ENCODE data around the gene RPS25.

DNA sequence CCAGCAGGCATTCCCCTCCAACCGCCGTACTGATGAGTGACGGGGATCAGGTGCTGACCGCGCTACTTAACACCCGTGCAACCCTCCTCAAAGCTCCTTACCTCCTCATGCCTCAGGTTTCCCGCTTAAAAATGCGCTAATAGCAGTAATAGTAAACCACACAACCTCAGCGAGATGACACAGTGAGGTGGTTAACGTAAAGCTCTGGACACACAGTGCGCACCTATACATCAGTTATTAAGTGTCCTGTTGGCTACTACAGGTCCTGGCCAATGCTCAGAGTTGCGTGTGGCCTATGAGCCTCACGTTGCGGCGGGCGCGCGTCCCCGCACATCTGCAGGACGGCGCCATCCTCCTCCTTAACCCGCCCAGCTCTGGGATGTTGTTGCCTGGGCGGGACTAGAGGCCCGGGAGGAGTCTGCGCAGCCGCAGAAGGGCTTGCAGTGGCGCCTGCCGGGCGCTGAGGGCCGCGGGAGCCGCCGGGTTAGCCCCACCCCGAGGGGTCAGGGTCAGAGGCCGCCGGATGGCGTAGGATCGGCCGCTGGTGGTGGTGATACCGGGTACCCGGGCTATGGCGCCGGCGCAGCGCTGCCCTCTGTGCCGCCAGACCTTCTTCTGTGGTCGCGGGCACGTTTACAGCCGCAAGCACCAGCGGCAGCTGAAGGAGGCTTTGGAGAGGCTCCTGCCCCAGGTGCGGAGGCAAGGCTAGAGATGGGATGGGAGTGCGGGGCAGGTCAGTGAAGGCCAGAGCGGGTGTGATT lies 20.3 kb downstream of the RPS25 start, which contains the start of gene CENATAC:
- no peak for TF ChIP-seq ZNF70 (CRISPR knock-in tag; IDR thresholded peaks at IDR 0.05)
- TF ChIP-seq, protein P1, sequence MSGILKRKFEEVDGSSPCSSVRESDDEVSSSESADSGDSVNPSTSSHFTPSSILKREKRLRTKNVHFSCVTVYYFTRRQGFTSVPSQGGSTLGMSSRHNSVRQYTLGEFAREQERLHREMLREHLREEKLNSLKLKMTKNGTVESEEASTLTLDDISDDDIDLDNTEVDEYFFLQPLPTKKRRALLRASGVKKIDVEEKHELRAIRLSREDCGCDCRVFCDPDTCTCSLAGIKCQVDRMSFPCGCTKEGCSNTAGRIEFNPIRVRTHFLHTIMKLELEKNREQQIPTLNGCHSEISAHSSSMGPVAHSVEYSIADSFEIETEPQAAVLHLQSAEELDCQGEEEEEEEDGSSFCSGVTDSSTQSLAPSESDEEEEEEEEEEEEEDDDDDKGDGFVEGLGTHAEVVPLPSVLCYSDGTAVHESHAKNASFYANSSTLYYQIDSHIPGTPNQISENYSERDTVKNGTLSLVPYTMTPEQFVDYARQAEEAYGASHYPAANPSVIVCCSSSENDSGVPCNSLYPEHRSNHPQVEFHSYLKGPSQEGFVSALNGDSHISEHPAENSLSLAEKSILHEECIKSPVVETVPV (CRISPR knock-in tag; IDR thresholded peaks at IDR 0.05), result no peak
- no peak for TF ChIP-seq BACH2 (CRISPR knock-in tag; IDR thresholded peaks at IDR 0.05; ENCODE audit: borderline replicate concordance)
- TF ChIP-seq, protein P2, sequence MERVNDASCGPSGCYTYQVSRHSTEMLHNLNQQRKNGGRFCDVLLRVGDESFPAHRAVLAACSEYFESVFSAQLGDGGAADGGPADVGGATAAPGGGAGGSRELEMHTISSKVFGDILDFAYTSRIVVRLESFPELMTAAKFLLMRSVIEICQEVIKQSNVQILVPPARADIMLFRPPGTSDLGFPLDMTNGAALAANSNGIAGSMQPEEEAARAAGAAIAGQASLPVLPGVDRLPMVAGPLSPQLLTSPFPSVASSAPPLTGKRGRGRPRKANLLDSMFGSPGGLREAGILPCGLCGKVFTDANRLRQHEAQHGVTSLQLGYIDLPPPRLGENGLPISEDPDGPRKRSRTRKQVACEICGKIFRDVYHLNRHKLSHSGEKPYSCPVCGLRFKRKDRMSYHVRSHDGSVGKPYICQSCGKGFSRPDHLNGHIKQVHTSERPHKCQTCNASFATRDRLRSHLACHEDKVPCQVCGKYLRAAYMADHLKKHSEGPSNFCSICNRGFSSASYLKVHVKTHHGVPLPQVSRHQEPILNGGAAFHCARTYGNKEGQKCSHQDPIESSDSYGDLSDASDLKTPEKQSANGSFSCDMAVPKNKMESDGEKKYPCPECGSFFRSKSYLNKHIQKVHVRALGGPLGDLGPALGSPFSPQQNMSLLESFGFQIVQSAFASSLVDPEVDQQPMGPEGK (CRISPR knock-in tag; IDR thresholded peaks at IDR 0.05; ENCODE audit: borderline replicate concordance), result no peak
- no peak for TF ChIP-seq PPARA (CRISPR knock-in tag; IDR thresholded peaks at IDR 0.05; ENCODE audit: borderline replicate concordance)
- TF ChIP-seq ZC3H10 (CRISPR knock-in tag; IDR thresholded peaks at IDR 0.05), result no peak
- no peak for TF ChIP-seq ESRRG (CRISPR knock-in tag; IDR thresholded peaks at IDR 0.05)
- TF ChIP-seq CSDC2 (CRISPR knock-in tag; IDR thresholded peaks at IDR 0.05), result no peak
- TF ChIP-seq, protein P3, sequence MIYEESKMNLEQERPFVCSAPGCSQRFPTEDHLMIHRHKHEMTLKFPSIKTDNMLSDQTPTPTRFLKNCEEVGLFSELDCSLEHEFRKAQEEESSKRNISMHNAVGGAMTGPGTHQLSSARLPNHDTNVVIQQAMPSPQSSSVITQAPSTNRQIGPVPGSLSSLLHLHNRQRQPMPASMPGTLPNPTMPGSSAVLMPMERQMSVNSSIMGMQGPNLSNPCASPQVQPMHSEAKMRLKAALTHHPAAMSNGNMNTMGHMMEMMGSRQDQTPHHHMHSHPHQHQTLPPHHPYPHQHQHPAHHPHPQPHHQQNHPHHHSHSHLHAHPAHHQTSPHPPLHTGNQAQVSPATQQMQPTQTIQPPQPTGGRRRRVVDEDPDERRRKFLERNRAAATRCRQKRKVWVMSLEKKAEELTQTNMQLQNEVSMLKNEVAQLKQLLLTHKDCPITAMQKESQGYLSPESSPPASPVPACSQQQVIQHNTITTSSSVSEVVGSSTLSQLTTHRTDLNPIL (CRISPR knock-in tag; IDR thresholded peaks at IDR 0.05; ENCODE audit: low read depth), result no peak
- no peak for TF ChIP-seq ZFP30 (CRISPR knock-in tag; IDR thresholded peaks at IDR 0.05)
- TF ChIP-seq ZFP3 (CRISPR knock-in tag; IDR thresholded peaks at IDR 0.05), result no peak
- TF ChIP-seq ARNTL (CRISPR knock-in tag; IDR thresholded peaks at IDR 0.05; ENCODE audit: borderline replicate concordance, low read depth), result no peak
- no peak for TF ChIP-seq OSR1 (CRISPR knock-in tag; IDR thresholded peaks at IDR 0.05)
- no peak for TF ChIP-seq RARB (CRISPR knock-in tag; IDR thresholded peaks at IDR 0.05)

All from SK-N-SH treated with all-trans-retinoic acid at 6 μM for 48 hours (cell line).